ENCODE measurements around the gene B4GALT5.
"Not testable (repeated sequence)": the region's sequence is repeated elsewhere in the genome, so short reads cannot be mapped to it uniquely, and the experiment has no call there.

Gene B4GALT5, protein sequence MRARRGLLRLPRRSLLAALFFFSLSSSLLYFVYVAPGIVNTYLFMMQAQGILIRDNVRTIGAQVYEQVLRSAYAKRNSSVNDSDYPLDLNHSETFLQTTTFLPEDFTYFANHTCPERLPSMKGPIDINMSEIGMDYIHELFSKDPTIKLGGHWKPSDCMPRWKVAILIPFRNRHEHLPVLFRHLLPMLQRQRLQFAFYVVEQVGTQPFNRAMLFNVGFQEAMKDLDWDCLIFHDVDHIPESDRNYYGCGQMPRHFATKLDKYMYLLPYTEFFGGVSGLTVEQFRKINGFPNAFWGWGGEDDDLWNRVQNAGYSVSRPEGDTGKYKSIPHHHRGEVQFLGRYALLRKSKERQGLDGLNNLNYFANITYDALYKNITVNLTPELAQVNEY

DNA sequence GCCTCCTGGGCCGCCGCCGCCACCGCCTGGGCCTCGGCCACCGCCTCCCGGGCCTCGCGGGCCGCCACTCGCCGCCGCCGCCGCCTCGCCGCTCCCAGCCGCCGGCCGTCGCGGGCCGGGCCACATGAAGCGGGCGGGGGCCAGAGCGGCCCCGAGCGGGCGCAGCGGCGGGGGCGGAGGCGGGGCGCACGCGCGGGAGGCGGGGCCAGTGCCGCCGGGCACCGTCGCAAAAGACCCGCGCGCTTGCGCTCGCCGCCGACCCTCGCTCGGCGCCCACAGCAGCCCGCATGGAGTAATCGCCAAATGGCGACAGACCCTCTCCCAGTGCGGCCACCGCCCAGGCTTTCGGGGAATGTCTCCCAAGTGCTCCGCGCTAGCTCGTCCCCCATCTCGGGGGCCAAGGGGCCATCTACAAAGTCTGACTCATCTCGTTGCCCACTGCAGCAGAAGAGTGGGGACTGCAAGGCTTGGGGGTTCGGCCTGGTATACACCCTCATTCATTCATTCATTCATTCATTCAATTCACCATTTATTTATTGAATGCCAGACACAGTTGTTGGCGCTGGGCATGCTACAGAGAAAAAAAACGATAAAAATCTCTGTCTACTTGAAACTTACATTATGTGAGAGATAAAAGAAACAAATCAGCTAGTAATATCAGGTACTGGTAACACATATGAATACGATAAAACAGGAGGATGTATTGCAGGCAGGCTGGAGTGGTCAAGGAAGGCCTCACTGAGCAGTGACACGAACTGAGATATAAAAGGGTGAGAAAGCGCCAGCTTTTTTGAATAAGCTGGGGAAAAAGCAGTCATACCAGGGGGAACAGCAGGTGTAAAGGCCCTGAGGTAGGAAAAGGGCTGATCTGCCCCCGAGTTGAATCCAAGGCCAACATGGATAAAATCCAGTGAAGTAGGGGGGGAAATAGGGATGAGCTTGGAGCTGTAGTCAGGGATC is at the start of gene B4GALT5:
B4GALT5 (minus strand) TSS at position 126 of the 960 bp plus-strand sequence. CDS start 188 bp downstream, outside the sequence.
- no peak for FAIRE-seq

DNA sequence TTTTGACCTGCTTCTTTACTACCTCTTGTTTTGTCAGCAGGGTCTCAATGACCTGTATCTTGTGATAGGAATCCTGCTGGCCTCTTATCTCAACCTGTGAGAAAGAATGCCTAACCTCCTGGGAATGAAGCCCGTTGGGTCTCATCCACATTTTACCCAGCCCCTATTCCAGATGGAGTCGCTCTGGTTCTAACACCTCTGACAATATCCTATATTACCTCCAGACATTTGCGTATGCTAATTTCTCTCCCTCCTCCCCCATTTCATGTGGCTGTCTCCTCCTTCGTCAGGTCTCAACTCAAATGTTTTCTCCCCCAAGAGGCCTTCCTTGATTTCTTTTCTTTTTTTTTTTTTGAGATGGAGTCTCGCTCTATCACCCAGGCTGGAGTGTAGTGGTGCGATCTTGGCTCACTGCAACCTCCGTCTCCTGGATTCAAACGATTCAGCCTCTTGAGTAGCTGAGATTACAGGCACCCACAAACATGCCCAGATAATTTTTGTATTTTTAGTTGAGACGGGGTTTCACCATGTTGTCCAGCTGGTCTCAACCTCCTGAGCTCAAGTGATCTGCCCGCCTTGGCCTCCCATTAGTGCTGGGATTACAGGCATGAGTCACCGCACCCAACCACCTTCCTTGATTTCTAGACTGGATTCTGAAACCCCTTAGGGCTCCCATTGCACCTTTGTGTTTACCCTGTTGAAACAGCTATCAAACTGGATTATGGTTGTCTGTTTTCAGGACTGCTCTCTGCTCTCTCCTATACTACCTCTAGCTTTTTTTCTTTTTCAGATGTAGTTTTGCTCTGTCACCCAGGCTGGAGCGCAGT is 49.5 kb upstream of the B4GALT5 start:
- no peak for FAIRE-seq

DNA sequence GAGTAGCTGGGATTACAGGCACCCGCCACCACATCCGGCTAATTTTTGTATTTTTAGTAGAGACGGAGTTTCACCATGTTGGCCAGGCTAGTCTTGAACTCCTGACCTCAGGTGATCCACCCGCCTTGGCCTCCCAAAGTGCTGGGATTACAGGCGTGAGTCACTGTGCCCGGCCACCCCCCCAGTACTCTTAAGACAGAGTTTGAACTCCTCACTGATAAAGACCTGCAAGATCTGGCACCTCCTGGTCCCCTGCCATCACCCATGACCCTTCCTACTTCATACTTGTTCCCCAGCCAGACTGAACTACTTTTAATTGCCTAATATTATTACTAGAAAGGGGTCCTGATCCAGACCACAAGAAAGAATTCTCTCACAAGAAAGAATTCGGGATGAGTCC is 48.2 kb upstream of the B4GALT5 start:
- not testable (repeated sequence) for FAIRE-seq

DNA sequence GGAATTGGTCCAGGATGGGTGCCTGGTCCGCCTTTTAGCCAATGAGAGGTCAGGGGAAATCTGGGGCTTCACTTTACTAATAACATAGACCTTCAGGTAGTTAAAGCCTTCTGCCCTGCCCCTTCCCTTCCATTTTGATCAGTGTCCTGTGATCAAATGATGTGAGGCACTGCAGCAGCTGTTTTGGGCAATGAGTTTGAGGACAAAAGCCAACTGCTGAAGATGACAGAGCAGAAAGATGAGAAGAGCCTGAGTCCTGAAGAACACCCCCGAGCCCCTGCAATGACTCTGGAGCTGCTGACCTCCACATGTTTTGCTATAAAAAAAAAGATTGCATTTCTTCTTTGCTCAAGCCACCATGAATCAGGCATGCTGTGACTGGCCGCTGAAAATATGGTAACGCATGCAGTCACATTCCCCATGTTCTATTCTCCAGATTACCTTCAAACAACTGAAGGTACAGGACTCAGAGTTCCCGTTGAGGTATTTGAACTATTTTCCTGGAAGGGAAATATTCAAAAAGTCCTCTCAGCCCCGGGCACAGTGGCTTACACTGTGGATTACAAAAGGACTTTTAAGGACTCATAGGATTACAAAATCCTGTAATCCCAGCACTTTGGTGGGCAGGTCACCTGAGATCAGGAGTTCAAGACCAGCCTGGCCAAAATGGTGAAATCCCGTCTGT is 45.7 kb upstream of the B4GALT5 start:
- FAIRE-seq, result no peak

DNA sequence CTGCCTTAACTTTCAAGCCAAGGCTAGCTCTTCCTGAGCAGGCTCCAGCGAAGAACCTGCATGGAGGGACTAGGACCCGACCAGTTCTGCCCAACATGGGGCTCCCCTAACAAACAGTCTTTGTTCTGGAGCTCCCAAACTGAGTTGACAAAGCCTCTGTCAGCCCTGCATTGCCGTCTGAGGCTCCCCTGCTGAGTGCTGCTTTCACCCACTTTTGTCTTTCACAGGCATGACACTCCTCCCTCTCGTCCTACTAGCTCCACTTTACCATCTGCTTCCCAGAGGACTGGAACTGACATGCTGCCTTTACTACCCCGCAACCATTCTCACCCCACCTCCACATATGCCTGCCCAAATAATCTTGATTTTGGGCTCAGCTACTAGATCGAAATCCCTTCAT is 45.1 kb upstream of the B4GALT5 start:
- no peak for FAIRE-seq

DNA sequence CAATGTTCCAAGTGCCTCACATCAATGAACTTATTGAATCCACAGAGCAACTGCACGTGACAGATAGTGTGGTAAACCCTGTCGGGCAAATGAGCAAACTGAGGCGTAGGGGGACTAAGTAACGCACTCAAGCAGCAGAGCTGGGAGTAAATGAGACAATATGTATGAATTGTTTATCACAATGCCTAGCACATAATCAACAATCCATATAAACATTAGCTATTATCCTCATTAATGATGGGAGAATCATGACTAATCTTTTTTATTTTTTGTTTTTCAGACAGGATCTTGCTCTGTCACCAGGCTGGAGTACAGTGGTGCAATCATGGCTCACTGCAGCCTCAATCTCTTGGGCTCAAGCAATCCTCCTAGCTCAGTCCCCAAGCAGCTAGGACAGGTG is 43.9 kb upstream of the B4GALT5 start:
- FAIRE-seq, result no peak

DNA sequence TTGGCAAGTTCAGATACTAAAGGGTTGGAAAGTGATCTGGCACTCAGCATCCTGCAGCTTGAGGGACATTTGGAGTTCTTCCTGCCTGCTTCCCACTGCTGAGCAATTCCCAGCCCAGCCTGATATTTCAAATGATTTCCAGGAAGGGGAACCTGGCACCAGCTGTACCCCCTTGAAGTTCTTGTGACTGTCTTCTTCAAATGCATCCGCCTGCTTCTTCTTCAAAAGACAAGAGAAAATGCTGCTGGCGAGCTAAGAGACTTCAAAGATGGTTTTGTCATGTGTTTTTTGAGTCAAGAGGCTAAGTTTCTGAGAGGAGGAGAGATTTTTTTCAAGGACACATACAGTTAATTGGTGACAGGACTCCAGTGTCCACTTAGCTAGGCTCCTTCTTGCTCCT is 42.6 kb upstream of the B4GALT5 start:
- no peak for FAIRE-seq

DNA sequence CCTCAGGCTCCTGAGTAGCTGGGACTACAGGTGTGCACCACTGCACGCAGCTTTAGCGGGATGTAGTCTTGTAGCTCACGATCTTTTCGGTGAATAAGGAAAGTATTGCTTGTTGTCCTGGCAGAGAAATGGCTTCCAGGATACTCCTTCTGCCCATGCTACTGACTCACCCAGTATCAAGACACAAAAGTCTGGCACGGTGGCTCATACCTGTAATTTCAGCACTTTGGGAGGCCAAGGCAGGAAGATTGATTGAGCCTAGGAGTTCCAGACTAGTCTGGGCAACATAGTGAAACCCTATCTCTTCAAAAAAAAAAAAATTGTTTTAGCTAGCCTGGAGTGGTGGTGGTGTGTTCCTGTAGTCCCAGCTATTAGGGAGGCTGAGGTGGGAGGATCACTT is 40.9 kb upstream of the B4GALT5 start:
- FAIRE-seq, result no peak

DNA sequence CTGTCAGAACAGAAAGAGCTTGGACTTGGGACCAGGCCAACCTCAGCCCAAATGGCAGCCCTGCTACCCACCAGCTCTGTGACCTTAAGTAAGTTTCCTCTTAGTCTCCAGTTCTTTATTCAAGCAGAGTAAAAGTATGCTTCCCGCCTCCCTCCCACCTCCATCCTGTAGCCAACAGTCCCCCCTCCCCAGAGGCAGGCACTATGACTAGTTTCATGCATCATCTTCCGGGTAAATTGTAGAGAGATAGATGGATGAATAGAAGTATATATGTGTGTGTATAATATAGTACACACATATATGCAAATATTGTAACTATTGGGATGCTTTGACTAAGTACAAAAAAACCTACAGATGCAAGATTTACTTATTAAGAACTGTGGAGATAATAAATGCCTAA is 39.5 kb upstream of the B4GALT5 start:
- no peak for FAIRE-seq

DNA sequence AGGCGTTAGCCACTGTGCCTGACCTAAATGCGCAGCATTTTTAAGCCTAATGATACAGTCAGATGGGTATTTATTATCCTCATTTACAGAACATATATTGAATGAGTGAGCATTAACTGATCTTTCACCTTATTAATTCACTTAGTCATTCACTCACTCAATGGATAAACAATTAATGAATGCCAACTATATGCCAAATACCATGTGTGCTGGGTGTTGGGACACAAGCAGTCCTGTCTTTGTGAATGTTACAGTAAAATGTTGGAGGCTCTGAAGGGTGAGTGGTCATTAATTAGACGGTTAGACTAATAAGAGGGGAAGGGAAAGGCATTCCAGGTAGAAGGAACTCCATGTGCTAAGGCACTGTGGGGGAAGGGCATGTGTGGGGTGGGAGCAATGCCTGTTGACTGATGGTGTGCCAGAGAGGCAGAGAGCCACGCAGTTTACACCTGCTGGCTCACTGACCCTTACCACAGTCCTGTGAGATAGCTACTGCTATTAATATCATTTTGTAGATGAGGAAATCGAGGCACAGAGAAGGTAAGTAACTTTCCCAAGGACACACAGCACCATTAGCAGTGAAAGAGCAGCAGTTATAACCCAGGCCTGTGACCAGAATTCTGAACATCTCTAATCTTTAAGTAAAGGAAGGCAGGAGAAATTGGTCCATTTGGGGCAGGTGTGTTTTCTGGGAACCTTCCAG is 38.7 kb upstream of the B4GALT5 start:
- no peak for FAIRE-seq

DNA sequence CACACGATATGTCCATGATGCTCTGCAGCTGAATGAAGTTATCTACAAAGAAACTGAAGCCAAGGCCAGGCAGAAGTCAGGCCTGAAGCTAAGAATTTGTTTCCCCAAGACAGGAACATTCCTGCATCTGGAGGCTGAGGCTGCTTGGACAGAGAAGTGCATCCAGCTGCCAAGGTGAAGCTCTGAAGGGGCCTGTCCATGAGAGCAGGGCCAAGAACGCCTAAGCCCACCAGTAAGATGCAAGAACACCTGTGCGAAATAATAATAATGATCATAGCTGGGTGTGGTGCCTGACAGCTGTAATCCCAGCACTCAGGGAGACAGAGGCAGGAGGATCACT is 37.7 kb upstream of the B4GALT5 start:
- no peak for FAIRE-seq

DNA sequence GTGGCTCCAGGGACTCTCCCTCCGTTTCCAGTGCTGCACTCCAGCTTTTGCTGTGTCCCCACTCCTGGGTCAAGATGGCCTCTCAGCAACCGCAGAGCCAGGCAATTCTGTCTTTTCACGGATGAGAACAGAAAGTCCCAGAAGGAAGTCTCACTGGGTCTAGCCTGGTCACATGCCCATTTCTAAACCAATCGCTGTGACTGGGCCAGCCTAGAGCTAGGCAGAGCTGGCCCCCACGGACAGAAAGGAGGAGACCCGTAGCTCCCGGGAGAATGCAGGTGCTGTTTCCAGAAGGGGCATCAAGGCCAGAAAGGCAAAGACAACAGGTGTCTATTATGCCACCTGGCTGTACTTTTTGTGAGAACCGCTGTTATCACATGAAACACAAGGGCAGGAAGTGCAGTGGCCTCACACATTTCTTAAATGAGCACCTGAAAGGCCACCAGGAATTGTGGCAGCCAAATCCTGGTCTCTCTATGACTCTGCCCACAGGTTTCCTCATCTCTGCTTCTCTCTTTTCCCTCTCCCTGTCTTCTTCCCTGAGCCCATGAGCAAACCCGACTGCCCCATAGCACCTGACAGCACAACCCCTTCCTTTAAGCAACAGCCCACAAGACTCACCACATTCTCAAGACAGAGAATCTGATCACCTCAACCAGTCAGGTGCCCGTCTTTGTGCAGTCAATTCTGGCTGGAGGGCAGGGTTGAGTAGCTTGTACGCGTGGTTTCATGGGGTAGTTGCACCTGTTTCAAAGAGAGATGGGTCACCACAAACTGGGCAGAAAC is 37.1 kb upstream of the B4GALT5 start:
- no peak for FAIRE-seq

DNA sequence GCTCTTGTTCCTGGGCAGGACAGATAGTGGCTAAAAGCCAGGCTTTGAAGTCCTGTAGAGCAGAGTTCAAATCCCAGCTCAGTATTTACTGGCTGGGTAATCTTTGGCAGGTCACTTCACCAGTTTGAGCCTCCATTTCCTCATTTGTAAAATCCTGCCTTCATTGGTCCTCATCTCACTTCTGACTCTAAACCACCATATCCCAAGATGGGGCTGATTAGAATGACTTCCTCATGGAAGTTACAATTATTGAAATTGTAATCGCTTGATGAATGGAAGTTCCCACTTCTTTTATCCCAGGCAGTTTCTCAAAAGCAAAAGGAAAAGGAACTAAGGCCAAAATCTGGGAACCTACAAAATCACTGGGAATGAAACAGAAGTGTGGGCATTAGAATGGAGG is 35.9 kb upstream of the B4GALT5 start:
- FAIRE-seq, result no peak

DNA sequence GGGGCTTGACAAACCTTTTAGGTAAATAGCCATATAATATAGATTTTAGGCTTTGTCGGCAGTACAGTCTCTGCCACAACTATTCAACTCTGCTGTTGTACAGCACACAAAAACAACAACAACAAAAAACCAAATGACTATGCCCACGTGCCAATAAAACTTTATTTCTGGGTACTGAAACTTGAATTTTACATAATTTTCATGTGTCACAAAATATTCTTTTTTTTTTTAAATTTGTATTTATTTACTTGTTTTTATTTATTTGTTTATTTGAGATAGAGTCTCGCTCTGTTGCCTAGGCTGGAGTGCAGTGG is 34.8 kb upstream of the B4GALT5 start:
- FAIRE-seq, result no peak

DNA sequence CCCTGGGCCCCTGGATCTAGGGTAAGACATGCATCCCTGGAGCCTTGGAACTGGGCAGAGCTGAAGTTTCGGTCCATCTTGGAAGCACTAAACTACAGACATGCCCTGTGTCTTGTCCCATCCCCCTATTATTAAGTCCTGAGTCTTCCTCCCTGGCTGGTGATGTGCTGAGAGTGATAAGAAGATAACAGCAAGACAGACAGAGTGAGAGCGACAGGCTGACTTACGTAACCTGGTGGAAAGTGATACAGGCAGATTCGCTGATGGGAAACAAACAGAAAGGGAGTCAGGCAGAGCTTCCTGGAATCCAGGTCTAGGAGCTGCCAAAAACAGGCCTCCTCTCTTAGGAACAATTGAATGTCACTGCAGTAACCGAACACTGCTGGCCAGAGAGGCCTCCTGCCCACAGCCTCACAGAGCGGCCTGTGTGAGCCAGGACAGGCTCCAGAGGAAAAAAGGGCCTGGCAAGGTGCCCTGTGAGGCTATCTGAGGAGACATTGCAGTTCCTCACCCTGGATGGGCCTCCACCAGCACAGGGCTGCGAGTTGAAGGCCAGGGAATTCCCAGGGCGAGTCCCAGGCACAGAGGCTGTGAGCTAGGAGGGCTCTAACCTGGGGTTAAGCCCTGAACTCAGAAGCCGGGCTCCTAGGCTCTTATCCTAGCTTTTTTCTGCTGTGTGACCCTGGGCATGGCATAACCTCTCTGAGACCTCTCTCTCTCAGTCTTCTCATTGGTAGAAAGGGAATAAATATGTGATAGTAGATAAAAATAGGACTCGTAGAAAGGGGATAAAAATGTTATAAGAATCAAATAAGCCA is 34.2 kb upstream of the B4GALT5 start:
- FAIRE-seq, result no peak

DNA sequence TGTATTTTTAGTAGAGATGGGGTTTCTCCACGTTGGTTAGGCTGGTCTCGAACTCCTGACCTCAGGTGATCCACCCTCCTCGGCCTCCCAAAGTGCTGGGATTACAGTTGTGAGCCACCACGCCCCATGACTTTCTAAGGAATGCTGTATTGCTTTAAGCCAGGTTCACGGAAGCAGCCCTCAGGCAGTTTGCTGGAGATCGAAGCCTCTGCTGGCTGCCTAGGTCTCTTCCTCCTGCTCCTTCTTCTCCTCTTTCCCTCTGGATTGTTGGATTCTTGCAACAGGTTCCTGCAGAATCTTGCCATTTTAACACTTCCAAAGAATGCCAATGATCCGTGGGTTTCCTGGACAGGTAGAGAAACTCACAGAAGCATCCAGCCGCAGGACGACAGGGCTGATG is 29.3 kb upstream of the B4GALT5 start:
- no peak for FAIRE-seq

DNA sequence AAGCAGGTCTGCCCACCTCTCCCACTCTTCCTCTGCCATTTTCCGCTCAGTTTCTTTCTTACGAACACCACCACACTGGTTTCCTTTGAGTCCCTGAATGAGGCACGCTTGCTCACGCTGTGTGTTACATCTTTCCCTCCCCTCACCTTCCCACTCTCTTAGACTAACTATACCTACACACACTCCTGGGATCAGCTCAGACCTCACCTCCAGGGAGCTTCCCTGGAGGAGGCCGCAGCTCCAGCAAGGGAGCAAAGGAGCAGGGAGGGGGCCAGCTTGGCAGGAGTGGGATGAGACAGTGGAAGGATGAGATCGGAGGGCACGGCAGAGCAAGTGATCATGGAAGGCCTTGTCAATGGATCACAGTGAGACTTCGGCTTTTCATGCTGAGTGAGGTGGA is 28.3 kb upstream of the B4GALT5 start:
- FAIRE-seq, result no peak

DNA sequence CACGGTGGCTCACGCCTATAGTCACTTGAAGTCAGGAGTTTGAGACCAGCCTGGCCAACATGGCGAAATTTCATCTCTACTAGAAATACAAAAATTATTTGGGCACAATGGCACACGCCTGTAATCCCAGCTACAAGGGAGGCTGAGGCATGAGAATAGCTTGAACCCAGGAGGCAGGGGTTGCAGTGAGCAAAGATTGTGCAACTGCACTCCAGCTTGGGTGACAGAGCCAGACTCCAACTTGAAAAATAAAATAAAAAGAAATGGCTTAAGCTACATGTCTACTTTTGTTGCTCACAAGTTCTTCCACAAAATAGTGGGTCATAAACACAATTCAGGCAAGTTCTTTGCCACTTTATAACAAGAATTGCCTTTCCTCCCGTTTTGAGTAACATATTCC is 27.1 kb upstream of the B4GALT5 start:
- no peak for FAIRE-seq

DNA sequence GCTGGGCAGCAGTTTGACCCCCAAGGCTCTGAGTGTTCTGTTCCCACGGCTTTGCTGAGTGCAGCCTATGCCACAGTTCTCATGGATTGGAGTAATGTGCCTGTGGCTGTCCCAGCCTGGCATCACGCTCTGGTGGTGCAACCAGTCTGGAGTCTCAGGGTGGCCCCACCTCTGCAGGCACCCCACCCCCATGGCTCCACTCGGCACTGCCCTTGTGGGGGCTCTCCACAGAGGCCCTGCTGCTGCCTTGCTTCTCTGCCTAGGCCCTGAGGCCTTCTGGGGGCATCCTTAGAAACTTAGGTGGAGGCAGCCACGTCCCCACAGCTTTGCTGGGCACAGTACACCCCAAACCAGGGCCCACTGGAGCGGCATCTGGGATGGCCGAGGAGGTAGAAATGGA is 25.4 kb upstream of the B4GALT5 start:
- no peak for FAIRE-seq

DNA sequence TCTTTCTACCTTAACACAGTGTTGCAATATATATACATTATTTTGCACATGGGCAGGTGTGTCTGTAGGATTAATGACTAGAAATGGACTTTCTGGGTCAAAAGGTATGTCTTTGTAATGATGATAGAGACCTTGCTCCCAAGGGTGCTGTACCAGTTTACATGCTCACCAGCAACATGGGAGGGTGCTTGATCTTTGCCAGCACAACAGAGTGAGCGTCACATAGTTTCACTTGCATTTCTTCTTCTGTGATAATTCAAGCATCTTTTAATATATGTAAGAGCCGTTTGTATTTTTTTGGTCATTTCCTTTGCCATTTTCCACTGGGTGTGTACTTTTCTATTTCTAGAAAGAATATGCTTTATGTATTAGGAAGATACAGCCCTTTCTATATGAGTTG is 23.6 kb upstream of the B4GALT5 start:
- FAIRE-seq, result no peak

All from endometrium (tissue), 2 donors.